ENCODE data around the gene CARS2.

- TF ChIP-seq EZH2 (IDR thresholded peaks at IDR 0.05; ENCODE audit: insufficient read depth, poor library complexity, severe bottlenecking) (no peak), EZH2phosphoT487 (IDR thresholded peaks at IDR 0.05; ENCODE audit: insufficient read depth, low read depth) (no peak)
These were observed 3.8 kb downstream of the CARS2 start for GRCh38 chr13:110702089-110702488.
